NCI-H82 treated with DMSO at 0.1 percent for 48 hours (cell line): ENCODE measurements around the gene TMEM220.
"Not testable (repeated sequence)": the region's sequence is repeated elsewhere in the genome, so short reads cannot be mapped to it uniquely, and the experiment has no call there.

Experiments used
- DNase-seq: peaks from one replicate; lab custom pipeline; 2025; ENCODE audit not compliant: unreplicated experiment; lab: John Stamatoyannopoulos, UW

Gene TMEM220

DNA sequence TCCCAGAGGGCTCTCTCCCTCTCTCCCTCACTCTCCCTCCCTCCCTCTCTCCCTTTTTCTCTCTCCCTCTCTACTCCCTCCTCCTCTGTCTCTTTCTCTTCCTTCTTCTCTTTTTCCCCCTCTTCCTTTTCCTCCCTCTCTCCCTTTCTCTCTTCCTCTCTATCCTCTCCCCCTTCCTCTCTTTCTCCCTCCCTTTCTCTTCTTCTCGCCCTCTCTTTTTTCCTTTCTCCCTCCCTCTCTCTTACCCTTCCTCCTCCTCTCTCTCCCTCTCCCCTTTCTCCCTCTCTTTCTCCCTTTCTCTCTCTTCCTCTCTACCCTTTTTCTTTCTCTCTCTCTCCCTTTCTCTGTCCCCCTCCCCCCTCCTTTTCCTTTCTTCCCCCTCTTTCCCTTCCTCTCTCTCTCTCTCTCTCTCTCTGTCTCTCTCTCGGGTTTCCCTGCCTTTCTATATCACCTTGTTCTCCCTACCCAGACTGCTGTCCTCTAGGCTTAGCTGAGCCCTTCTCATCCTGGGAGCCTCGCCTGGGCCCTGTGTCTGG lies 25.8 kb upstream of the TMEM220 start:
- DNase-seq = no peak

DNA sequence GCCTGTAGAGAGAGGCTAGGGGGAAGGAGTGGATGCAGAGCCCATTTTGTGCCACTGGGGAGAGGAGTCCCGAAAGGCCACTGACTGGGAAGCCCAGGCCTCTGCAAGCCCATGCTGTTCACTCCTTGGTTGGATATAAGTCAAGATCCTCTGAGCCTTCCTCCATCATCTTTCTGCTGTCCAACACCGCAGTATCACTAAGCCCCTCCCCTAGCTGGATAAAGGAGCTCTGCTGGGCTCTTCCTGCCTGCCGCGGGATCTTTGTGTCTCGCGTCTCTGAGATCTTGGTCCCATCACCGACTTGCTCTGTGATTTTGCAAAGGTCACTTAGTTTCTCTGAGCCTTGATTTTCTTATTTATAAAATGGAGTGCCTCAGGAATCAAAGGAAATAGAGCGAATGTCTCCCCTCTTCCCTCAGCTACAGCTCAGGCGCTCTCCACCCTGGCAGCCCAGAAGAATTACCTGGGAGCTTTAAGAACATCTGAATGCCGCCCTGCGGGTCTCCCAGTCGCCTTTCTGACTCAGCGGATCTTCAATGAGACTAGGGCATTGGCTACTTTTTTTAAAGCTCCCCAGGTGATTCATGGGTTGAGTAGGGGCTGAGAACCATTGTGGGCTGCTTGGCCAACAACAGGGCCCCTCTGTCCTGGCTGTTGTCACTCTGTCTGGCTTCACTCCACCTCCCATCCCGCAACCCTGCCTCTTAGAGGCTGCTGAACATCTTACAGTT lies 25.2 kb upstream of the TMEM220 start:
- no peak for DNase-seq

DNA sequence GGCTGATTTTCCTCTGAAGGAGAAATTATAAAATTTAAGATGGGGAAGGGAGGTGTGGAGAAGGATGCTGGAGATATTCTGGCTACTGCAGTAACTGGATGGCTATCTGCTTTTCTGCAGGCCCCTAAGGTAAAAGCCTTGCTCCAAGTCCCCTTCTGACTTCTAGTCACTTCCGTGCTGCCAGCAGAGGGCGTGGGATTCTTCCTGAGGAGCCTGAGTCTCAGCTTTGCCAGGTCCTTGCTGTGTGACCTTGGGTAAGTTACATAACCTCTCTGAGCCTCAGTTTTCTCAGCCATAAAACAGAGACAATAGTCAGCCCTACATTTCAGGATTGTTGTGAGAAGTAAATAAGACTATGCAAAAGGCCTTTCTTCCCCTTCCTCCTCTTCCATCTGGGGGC lies 24.3 kb upstream of the TMEM220 start:
- peak; percentile 36 for DNase-seq

DNA sequence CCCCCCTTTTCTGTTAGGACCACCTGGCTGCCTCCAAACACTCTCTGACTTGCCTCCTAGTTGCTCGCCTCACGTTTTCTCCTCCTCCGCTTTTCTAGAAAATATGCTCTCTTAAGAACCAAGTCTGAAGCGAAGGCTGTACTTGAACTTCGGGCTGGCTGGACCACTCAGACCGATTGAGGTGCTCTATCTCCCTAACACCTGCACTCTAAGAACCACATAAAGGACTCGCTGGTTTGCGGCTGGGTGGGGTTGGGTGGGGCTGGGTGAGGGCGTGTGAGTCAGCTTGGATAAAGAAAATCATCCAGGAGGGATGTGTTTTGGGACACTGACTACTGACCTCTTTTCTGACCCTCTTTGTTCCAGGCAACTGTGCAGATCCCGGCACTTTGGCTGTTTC lies 22.9 kb upstream of the TMEM220 start:
- DNase-seq = no peak

DNA sequence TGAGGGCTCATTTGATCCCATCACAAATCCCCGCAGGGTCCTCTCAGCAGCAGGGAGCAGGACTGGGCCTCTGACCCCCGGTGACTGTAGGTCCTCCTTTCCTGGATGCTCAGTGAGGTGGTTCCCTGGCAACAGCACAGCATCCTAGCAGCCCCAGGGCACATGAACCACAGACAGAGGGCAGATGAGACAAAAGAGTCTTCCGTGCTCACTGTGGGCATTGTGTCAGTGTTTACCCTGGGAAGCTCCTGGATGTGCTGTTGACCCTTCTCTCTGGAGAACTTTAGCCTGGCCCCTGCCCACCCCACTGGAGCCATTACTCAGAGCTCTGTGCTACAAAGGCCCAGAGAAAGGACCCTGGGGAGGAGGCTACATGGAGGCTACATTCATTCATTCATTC lies 21.7 kb upstream of the TMEM220 start:
- no peak for DNase-seq

DNA sequence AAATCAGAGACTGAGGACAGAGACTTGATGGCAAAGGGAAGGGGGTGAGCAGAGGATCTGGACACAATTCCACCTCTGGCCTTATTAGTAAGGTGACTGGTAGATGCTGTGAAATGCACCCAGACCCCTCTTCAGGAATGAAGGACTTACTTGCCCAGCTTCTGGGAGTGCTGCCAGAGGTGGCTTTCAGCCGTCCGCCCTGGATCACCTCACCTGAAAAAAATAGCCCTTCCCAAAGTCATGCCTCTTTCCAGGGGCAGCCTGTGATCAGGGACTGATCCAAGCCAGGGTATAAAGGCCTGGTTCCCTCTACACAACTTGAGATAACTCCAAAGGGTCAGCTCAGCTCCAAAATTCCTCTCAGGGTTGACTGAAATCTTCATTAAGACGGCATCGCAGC lies 20.4 kb upstream of the TMEM220 start:
- DNase-seq = no peak

DNA sequence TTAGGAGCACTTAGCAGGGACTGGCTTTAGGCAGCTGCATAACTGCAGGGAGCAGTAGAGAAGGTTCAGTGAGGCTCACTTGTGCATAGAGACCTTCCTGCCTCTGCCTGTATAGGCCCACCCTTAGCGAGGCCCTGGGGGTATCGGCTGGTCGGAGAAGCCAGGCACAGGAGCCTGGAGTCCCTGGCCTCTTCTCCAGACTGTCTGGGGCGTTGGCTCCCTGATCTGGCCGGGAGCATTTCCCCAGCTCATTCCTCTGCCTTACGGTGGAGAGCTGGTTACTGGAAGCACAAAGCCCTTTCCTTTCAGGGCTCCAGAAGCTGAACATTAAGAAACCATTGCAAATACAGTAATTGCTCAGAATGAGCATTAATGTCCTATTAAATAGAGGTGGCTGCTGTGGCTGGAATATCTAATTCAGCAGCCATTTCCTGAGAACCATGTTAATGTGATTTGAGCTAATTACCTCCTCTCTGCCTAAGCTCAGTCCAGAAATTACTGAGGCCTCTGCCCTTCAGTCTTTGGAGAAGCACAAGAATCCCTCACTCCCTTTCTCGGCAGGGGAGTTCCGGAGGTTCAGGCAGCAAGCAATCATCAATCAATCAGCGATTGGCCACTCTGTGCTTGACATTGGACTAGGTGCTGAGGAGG lies 18.8 kb upstream of the TMEM220 start:
- DNase-seq = no peak

DNA sequence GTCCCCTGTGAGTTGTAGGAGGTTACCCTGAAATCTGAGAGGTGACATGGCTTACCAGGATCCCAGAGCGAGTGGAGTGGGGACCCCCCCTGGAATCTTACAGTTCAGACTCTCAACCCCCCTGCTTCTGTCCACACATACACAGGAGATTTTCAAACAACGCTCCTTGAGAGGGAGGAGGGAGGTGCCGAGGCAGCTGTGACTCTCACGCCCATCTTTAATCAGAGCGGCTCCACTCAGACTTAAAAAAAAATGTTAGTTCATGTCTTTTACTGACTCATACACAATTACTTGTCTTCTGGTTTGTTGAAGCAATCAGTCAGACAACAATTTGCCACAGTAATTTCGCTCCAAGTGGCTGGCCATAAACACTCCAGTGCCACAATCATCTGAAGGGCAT lies 15.4 kb upstream of the TMEM220 start:
- DNase-seq = no peak

DNA sequence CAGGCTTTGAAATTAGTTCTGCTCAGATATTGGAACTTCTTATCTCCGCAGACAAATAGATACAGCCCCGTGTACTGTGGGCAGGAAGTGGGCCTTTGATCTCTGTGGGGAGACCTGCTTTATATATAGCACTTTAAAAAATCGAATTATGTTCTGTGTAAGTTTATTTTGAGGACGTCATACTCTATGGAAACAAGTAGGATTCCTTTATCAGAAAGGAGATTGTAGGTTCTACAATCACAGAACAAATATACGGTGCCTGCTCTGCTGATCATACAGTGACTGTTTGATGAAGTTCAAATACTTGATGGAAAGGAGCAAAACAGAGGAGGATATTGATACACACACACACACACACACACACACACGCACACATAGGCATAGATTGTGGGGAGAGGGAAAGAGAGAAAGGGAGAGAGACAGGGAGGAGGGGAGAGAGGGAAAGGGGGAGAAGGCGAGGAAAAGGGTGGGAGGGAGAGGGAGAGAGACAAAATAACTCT lies 14.7 kb upstream of the TMEM220 start:
- no peak for DNase-seq

DNA sequence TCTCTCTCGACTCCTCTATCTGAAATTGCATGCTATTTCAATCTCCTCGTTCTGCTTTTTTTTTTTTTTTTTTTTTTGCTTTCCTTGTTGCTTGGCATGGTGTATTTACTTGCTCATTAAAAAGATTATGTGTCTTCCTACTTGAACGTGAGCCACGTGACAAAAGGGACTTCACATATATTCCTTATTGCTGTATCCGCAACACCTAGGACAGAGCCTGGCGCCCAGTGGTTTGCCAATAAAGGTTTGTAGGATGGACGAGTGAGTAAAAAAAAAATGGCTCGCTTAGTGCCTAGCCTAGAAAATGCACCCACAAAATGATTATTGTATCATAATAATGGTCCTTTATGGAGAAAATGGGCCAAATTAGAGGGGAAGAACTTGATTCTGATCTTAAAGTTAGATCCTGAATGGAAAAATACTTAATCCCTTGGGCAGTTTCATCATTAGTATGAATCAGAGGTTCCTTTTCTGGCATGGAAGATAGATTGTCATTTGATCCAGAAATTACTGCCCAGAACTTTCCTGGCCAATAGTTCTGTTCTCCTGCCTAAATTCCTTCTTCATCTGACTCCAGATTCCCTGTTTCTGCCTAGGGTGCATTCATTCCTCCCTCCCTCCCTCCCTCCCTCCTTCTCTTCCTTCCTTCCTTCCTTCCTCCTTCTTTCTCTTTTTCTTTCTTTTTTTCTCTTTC lies 13.6 kb upstream of the TMEM220 start:
- no peak for DNase-seq

DNA sequence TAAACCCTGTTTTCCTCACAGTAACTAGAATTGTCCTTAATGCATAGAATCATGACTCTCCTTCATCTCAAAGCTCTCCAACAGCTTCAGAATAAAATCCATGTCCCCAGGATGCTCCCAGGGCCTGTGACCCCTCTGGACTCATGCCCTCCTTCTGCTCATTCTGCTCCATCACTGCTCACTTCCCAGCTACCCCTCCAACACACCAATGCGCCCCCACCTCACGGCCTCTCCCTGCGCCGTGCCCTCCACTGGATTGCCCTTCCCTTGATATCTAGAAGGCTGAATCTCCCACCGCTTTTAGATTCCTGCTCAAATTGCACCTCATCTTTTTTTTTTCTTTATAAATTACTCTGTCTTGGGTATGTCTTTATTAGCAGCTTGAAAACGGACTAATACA lies 12.6 kb upstream of the TMEM220 start:
- no peak for DNase-seq

DNA sequence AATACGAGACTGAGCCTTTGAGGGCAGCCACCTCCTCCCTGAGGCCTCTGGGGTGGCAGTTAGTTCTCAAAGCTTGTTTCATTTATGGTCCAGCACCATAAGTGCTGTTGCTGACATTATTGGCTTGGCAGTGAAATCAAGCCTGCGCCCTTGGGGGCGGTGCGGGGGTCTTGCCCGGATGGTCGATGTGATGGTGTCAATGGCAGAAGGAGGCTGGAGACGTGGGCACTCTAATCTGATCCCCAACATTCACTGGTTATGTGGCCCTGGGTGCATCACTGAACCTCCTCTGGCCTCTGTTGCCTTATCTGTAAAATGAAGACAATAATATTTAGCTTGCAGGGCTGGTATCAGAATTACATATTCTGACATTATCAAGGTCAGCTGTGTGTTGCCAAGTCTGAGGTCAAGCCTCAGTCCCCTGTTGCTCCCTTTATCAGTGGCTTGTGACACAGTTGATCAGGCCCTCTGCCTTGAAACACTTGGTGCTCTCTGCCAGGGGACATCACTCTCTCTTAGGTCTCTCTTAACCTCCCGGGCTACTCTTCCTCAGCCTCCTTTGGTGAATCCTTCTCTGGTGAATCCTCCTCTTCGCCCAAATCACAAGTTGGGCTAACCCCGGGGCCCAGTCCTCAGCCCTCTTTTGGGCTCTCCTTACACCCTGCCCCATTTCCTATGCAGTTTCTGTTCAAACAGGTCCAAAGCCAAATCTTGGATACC lies 11.8 kb upstream of the TMEM220 start:
- no peak for DNase-seq

DNA sequence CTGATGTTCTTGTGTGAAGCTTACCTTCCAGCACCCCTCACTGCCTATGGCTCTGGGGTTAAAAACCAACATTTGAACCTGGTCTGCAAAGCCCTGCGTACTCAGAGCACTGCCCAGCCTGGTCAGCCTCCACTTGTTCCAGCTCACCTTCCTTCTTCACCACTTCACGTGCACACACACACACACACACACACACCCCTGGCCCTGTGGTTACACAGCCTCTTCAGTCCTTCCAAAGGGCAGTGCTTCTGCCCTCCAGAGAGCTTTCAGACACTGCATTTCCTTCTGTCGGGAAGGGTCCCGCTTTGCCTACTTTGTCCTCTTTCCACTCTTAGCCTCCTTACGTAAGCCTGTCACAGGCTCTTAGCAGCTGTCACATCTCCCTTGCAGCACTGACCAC lies 9.6 kb upstream of the TMEM220 start:
- peak; percentile 19 for DNase-seq

DNA sequence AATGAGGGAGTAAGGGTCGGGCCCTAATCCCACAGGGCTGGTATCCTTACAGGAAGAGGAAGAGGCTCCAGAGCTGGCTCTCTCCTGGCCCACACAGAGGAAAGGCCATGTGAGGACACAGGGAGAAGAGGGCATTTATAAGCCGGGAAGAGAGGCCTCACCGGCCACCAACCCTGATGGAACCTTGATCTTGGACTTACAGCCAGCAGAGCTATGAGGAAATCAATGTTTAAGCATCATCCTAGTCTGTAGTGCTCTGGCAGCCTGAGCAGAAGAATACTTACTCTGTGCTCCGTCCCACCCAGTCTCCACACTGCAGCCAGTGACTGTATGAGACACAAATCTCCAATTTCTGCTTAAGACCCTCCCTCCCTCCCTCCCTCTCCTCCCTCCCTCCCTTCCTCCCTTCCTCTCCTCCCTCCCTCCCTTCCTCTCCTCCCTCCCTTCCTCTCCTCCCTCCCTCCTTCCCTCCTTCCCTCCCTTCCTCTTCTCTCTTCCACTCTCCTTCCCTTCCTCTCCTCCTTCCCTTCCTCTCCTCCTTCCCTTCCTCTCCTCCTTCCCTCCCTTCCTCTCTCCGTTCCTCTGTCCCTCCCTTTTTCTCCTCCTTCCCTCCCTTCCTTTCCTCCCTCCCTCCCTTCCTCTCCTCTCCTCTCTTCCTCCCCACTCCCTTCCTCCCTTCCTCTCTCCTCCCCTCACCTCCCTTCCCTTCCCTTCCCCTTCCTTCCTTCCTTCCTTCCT lies 8.9 kb upstream of the TMEM220 start:
- no peak for DNase-seq

DNA sequence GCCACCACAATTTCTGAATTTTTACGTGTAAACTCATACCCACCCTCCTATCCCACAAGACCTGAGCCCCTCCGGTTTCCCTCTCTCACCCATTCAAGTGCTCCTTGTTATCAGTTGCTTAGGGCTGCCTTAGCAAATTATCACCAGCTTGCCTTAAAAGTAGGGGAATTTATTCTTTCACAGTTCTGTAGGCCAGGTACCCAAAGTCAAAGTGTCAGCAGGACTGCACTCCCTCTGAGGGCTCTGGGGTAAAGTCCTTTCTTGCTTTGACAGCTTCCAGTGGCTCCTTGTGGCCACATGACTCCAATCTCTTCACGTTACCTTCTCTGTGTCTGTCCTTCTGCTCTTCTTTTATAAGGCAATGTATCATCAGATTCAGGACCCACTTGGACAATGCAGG lies 7.9 kb upstream of the TMEM220 start:
- DNase-seq = no peak

DNA sequence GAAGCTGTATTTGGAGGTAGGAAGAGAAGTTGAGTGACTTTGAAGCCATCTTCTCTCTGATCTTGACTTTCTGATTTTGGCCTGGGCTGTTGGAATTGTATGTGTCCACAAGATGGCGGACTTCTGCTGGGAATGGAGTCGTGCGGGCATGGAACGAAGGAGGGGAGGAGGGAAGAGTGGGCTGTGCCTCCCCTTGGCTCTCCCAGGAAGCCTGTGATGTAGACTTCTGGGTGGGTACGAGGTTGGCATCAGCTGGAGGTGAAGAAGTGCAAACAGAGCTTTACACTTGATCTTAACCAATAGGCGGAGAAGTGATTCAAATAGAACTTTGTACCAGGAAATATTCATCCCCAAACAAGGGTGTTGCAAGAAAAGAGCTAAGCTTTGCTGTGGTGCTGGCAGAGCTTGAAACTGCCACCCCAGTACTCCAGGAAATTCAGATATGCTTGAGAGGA lies 7.4 kb upstream of the TMEM220 start:
- DNase-seq = peak; percentile 71

DNA sequence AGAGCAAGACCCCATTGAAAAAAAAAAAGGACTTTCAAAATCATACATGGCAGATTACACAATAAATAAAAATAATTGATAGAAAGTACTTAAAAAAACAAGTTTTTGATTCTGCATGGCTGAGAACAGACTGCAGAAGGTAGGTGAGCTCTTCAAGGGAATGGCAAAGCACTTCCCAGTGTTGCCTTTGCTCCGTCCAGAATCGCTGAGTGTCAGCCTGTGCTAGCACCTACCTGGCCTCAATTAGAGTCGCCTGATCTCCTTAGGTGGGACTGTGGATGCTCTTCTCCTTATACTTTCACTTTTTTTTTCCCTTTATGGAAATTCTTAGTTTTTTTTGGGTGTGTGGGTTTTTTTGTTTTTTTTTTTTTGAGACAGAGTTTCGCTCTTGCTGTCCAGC lies 6.0 kb upstream of the TMEM220 start:
- DNase-seq = no peak

DNA sequence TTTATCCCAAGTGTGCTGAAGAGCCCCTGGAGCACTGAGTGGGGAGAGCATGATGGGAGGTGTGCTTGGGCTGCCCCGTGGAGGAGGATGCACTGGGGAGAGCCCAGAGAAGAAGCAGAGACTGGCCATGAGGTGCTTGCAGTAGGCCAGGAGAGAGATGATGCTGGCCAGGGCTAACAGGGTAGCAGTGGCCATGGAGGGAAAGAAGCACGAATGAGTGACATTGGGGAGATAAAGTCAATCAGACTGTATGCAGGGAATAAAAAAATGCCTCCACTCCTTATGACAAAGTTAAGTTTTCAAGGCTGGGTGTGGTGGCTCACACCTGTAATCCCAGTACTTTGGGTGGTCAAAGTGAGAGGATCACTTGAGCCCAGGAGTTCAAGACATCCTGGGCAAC lies 5.4 kb upstream of the TMEM220 start:
- DNase-seq = no peak

DNA sequence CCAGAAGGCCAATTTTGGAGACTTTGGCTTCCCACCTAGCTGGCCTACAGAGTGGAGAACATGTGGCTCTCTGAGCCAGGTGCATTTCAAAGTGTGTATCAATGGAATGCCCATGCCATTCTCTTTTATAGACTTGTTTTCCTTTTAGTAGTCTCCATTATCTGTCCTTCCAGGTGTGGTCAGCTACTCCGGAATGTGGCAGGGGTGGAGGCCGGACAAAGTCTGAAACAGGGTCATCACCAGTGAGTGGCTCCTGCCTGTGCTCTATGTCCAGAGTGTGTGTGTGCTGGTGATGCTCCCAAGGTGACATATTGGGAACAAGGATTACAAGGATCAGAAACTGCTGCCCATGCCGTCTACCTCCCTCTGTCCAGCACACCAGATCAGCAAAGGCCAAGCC lies 3.8 kb upstream of the TMEM220 start:
- no peak for DNase-seq

DNA sequence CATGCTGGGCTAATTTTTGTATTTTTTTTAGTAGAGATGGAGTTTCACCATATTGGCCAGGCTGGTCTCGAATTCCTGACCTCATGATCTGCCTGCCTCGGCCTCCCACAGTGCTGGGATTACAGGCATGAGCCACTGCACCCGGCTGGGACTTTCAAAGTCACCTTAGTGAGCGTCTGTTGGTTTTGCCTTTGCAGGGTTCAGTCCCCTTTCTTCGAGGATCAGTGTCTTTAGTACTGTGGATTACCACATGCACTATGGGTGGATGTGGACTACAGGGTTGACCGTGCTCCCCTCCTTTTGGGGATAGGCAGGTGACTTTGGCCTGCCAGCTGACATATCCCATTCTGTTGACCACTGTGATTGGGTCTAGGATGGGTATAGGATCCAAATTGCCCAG lies 2.3 kb upstream of the TMEM220 start:
- not testable (repeated sequence) for DNase-seq
